Nephron progenitor cell (in vitro differentiated cells): ENCODE data around the gene GALNT14.

ENCODE experiments used
- DNase-seq: peaks from one replicate; pipeline ENCODE4 v3.0.0; 2021
- H3K27ac Mint-ChIP-seq: 2 replicates; pipeline ENCODE4 v1.8.0; 2021; ENCODE audit warnings: mild to moderate bottlenecking, moderate library complexity, mixed read lengths
- H3K27me3 Mint-ChIP-seq: 2 replicates; pipeline ENCODE4 v1.8.0; 2021; ENCODE audit warnings: mild to moderate bottlenecking, low read depth, mixed read lengths; ENCODE audit not compliant: poor library complexity
- H3K36me3 Mint-ChIP-seq: 2 replicates; pipeline ENCODE4 v1.8.0; 2021; ENCODE audit warnings: low read depth, mixed read lengths
- H3K4me1 Mint-ChIP-seq: 2 replicates; pipeline ENCODE4 v1.8.0; 2021; ENCODE audit warnings: mixed read lengths
- H3K4me3 Mint-ChIP-seq: 2 replicates; pipeline ENCODE4 v1.8.0; 2021; ENCODE audit warnings: mild to moderate bottlenecking, moderate library complexity, mixed read lengths
- H3K9me3 Mint-ChIP-seq: 2 replicates; pipeline ENCODE4 v1.8.0; 2021; ENCODE audit warnings: mild to moderate bottlenecking, moderate library complexity, mixed read lengths
- TF ChIP-seq, protein P1 (sequence below): fragments of 200-600 bp; sonication (generic); IDR thresholded peaks from 2 replicates; pipeline ENCODE4 v1.5.0; 2021; ENCODE audit warnings: antibody characterized with exemption

GALNT14 gene

DNA sequence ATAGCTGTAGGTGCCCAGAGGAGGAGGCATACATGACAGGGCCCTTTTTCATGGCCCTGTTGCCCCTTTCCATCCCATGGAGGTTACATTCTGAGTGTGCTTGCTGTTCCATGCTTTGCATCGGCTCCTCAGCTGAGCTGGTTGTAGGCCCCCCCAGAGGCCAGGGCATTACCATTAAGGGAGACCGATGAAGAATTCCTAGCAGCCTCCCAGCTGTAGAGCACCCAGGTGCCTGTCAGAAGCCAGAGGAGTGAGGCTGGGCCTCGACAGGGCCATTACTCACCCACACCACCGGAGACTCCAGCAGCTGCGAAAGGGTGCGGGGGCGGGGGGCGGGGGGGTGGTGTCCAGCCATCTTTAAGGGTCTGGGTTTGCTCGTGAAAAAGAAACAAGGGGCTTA, 72.2 kb downstream of the GALNT14 start:
- peaks cover 48% of the 10 kb centered on the region for H3K4me1 Mint-ChIP-seq
- peaks cover 7% of the 10 kb centered on the region for H3K27me3 Mint-ChIP-seq
- H3K27ac Mint-ChIP-seq = no peak overlapping the region
- H3K36me3 Mint-ChIP-seq = no peaks in the 10 kb centered on the region
- peaks cover 20% of the 10 kb centered on the region for H3K9me3 Mint-ChIP-seq
- TF ChIP-seq, protein P1, sequence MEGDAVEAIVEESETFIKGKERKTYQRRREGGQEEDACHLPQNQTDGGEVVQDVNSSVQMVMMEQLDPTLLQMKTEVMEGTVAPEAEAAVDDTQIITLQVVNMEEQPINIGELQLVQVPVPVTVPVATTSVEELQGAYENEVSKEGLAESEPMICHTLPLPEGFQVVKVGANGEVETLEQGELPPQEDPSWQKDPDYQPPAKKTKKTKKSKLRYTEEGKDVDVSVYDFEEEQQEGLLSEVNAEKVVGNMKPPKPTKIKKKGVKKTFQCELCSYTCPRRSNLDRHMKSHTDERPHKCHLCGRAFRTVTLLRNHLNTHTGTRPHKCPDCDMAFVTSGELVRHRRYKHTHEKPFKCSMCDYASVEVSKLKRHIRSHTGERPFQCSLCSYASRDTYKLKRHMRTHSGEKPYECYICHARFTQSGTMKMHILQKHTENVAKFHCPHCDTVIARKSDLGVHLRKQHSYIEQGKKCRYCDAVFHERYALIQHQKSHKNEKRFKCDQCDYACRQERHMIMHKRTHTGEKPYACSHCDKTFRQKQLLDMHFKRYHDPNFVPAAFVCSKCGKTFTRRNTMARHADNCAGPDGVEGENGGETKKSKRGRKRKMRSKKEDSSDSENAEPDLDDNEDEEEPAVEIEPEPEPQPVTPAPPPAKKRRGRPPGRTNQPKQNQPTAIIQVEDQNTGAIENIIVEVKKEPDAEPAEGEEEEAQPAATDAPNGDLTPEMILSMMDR = no peak
- DNase-seq = no peak
- H3K4me3 Mint-ChIP-seq = no peak overlapping the region

GRCh38 chr2:31065356-31065755, 72.9 kb downstream of the GALNT14 start:
- TF ChIP-seq, protein P1 = no peak
- peaks cover 41% of the 10 kb centered on the region for H3K4me1 Mint-ChIP-seq
- DNase-seq = no peak
- H3K9me3 Mint-ChIP-seq = peaks cover 22% of the 10 kb centered on the region
- peaks cover 7% of the 10 kb centered on the region for H3K27me3 Mint-ChIP-seq
- H3K4me3 Mint-ChIP-seq = no peak overlapping the region
- H3K36me3 Mint-ChIP-seq = no peaks in the 10 kb centered on the region
- no peak overlapping the region for H3K27ac Mint-ChIP-seq

- no peak for DNase-seq
- peaks cover 27% of the 10 kb centered on the region for H3K9me3 Mint-ChIP-seq
- H3K27me3 Mint-ChIP-seq = peaks cover 11% of the 10 kb centered on the region
- no peak overlapping the region for H3K4me3 Mint-ChIP-seq
- no peaks in the 10 kb centered on the region for H3K36me3 Mint-ChIP-seq
- H3K27ac Mint-ChIP-seq = no peak overlapping the region
- TF ChIP-seq, protein P1 = no peak
- H3K4me1 Mint-ChIP-seq = peaks cover 10% of the 10 kb centered on the region
These were observed 77.8 kb downstream of the GALNT14 start for GRCh38 chr2:31060397-31060796.

DNA sequence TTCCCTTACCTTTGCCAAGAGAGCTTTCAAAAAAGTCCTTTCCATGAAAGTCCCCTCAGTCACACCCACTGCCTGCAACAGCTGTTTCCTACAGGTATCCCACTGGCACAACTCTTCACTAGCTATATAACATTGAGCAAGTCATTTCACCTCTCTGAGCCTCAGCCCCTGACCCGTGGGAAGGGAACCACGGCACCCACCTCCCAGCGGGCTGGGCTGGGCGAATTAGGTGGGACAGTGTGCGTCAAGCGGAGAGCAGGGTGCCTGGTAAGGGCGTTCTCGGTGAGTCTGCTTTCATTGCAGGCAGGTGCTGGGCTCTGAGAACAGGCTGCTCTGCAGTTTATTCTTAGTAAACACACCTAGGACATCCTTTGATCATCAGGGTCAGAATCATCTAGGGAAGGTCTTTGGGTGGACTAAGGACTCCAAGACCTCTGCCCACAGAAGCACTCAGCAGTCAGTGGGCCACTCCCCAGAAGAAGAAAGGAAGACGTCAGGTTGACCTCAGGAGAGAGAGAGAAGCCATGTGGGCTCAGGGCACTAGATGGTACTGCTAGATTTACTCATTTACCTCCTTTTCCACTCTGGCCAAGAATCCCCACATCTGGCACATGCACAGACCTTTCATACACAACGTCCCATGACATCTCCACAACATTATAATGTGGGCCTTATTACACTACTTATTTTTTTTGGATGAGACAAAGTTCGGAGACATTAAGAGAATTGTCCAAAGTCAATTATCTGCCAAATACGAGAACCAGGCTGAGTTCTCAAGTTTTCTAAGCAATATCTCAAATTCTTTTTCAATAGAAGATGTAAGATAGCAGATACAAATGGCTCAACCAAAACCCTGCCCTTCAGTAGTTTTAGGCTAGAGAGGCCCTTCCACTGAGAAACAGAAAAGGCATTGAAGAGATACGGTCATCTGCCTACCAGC, 79.9 kb downstream of the GALNT14 start:
- H3K27ac Mint-ChIP-seq = no peak overlapping the region
- DNase-seq = no peak
- H3K4me1 Mint-ChIP-seq = no peaks in the 10 kb centered on the region
- TF ChIP-seq, protein P1 = no peak
- H3K9me3 Mint-ChIP-seq = peaks cover 23% of the 10 kb centered on the region
- H3K4me3 Mint-ChIP-seq = no peak overlapping the region
- H3K36me3 Mint-ChIP-seq = no peaks in the 10 kb centered on the region
- peaks cover 11% of the 10 kb centered on the region for H3K27me3 Mint-ChIP-seq

- H3K36me3 Mint-ChIP-seq = no peaks in the 10 kb centered on the region
- TF ChIP-seq, protein P1 = no peak
- H3K9me3 Mint-ChIP-seq = peaks cover 18% of the 10 kb centered on the region
- H3K4me3 Mint-ChIP-seq = no peak overlapping the region
- H3K27me3 Mint-ChIP-seq = peaks cover 7% of the 10 kb centered on the region
- no peak for DNase-seq
- H3K4me1 Mint-ChIP-seq = no peaks in the 10 kb centered on the region
- no peak overlapping the region for H3K27ac Mint-ChIP-seq
These were observed 80.5 kb downstream of the GALNT14 start for GRCh38 chr2:31057691-31058090.

GRCh38 chr2:31055938-31056337, 82.3 kb downstream of the GALNT14 start:
- H3K4me1 Mint-ChIP-seq = no peaks in the 10 kb centered on the region
- TF ChIP-seq, protein P1 = no peak
- no peak overlapping the region for H3K27ac Mint-ChIP-seq
- no peak for DNase-seq
- H3K36me3 Mint-ChIP-seq = no peaks in the 10 kb centered on the region
- H3K4me3 Mint-ChIP-seq = no peak overlapping the region
- H3K9me3 Mint-ChIP-seq = peaks cover 6% of the 10 kb centered on the region
- peaks cover 10% of the 10 kb centered on the region for H3K27me3 Mint-ChIP-seq
